Measurements from ENCODE around the gene SH2D3A. TPM values are rescaled to one million over a fixed set of nuclear protein-coding genes. Genes with fewer than 3 reads are reported as not detected.
A peak's percentile ranks its signal among the peaks of the same experiment; 100 is the strongest.

SH2D3A gene
- total RNA-seq, 1 donor from 2014 or later, result 4.8 TPM

GRCh38 chr19:6736917-6737283 is 30.3 kb downstream of the SH2D3A start:
- DNase-seq, result no peak

- peak; percentile 87 for DNase-seq
Measured at GRCh38 chr19:6736169-6736916, 30.9 kb downstream of the SH2D3A start.

- DNase-seq, result no peak
Measured at GRCh38 chr19:6735181-6735911, 31.9 kb downstream of the SH2D3A start.

- DNase-seq, result no peak
Measured at GRCh38 chr19:6734096-6734696, 33.0 kb downstream of the SH2D3A start.

- DNase-seq, result no peak
Measured at GRCh38 chr19:6733338-6734095, 33.7 kb downstream of the SH2D3A start.

GRCh38 chr19:6732803-6733337 is 34.4 kb downstream of the SH2D3A start:
- no peak for DNase-seq

GRCh38 chr19:6731822-6732221 is 35.4 kb downstream of the SH2D3A start:
- no peak for DNase-seq

- no peak for DNase-seq
Measured at GRCh38 chr19:6730941-6731670, 36.1 kb downstream of the SH2D3A start.

GRCh38 chr19:6730153-6730804 is 37.0 kb downstream of the SH2D3A start:
- peak; percentile 54 for DNase-seq

GRCh38 chr19:6729573-6730152 is 37.6 kb downstream of the SH2D3A start:
- no peak for DNase-seq

- DNase-seq, result no peak
Measured at GRCh38 chr19:6728346-6728745, 38.9 kb downstream of the SH2D3A start.

- no peak for DNase-seq
Measured at GRCh38 chr19:6725513-6726231, 41.6 kb downstream of the SH2D3A start.

- no peak for DNase-seq
Measured at GRCh38 chr19:6724631-6725492, 42.4 kb downstream of the SH2D3A start.

GRCh38 chr19:6723738-6724137 is 43.5 kb downstream of the SH2D3A start:
- no peak for DNase-seq

GRCh38 chr19:6723108-6723618 is 44.1 kb downstream of the SH2D3A start:
- DNase-seq, result peak; percentile 51

- DNase-seq, result no peak
Measured at GRCh38 chr19:6721773-6722172, 45.5 kb downstream of the SH2D3A start.

- DNase-seq, result no peak
Measured at GRCh38 chr19:6721138-6721474, 46.1 kb downstream of the SH2D3A start.

- no peak for DNase-seq
Measured at GRCh38 chr19:6720369-6721137, 46.7 kb downstream of the SH2D3A start, which contains the start of gene C3. TSS of gene C3 (minus strand) at chr19:6720650. CDS start at chr19:6720589, 61 bp downstream.

All from tongue (tissue), 2 donors.